Right atrium auricular region (tissue), 2 donors: ENCODE measurements around the gene MYBBP1A. TPM values are rescaled to one million over a fixed set of nuclear protein-coding genes. Genes with fewer than 3 reads are reported as not detected.

ENCODE experiments used
- DNase-seq: peaks from one replicate; pipeline ENCODE4 v3.0.0-alpha.2; 2019; ENCODE audit warnings: low spot score
- H3K27ac ChIP-seq, 2 donors: fragments of 200-600 bp; sonication (generic); 1 replicate in 1 of 2; 2 replicates in 1 of 2; pipeline ENCODE4 v1.5.1; 2016 to 2019
- H3K27me3 ChIP-seq, 2 donors: fragments of 200-600 bp; sonication (generic); one replicate each; pipeline versions ENCODE4 v1.5.1 to v1.6.0; 2017 to 2019
- H3K36me3 ChIP-seq: fragments of 200-600 bp; sonication (generic); one replicate; pipeline ENCODE4 v1.5.1; 2016
- H3K4me1 ChIP-seq, 2 donors: fragments of 200-600 bp; sonication (generic); one replicate each; pipeline versions ENCODE4 v1.5.1 to v1.6.0; 2017 to 2019
- H3K4me3 ChIP-seq, 2 donors: fragments of 200-600 bp; sonication (generic); 1 replicate in 1 of 2; 2 replicates in 1 of 2; pipeline ENCODE4 v1.5.1; 2017 to 2019; ENCODE audit warnings: mild to moderate bottlenecking in 1 of 2, moderate library complexity in 1 of 2
- H3K9me3 ChIP-seq, 2 donors: fragments of 200-600 bp; sonication (generic); one replicate each; pipeline ENCODE4 v1.5.1; 2019
- total RNA-seq, 2 donors: library from RNA; depleted of rRNA; stranded (reverse); fragments of >200 nt; gene quantifications; one replicate each; pipeline ENCODE4 v1.1.0, GENCODE V29; 2016
- TF ChIP-seq, protein P1 (sequence below), 2 donors: fragments of 200-600 bp; sonication (generic); IDR thresholded peaks; one replicate each; pipeline ENCODE4 v1.5.1; 2019; ENCODE audit warnings: antibody characterized with exemption in 2 of 2

Gene MYBBP1A
- total RNA-seq, 2 donors from 2014 or later, result 19.6 to 25.8 TPM

DNA sequence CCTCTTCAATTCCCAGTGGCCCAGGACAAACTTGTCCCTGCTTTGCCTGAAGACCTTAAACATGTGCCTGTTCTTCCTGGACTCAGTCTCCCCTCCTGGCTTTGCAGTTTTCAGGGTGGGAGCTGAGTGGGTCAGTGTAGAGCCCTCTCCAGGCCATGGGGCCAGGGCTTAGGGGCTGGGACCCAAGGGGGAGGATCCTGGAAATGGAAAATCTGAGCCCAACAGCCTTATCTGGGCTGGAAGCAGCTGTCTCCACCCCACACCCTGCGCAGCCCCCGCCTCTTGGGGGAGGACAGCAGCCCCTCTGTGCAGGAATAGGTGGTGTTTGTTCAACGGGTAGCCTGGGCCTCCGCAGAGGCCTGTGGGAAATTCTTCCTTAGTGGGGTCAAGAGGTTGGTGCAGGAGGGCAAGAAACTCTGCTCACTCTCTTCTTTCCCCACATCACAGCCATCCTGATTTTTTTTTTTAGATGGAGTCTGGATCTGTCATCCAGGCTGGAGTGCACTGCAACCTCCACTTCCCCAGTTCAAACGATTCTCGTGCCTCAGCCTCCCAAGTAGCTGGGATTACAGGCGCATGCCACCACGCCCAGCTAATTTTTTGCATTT lies 22.3 kb upstream of the MYBBP1A start:
- no peaks in the 10 kb centered on the region for H3K36me3 ChIP-seq
- TF ChIP-seq, protein P1, sequence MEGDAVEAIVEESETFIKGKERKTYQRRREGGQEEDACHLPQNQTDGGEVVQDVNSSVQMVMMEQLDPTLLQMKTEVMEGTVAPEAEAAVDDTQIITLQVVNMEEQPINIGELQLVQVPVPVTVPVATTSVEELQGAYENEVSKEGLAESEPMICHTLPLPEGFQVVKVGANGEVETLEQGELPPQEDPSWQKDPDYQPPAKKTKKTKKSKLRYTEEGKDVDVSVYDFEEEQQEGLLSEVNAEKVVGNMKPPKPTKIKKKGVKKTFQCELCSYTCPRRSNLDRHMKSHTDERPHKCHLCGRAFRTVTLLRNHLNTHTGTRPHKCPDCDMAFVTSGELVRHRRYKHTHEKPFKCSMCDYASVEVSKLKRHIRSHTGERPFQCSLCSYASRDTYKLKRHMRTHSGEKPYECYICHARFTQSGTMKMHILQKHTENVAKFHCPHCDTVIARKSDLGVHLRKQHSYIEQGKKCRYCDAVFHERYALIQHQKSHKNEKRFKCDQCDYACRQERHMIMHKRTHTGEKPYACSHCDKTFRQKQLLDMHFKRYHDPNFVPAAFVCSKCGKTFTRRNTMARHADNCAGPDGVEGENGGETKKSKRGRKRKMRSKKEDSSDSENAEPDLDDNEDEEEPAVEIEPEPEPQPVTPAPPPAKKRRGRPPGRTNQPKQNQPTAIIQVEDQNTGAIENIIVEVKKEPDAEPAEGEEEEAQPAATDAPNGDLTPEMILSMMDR (IDR thresholded peaks at IDR 0.05), result no peak
- H3K27me3 ChIP-seq, result no peaks in the 10 kb centered on the region
- H3K4me1 ChIP-seq, result no peaks in the 10 kb centered on the region
- H3K9me3 ChIP-seq, result no peaks in the 10 kb centered on the region
- no peak overlapping the region for H3K4me3 ChIP-seq
- no peak for DNase-seq
- H3K27ac ChIP-seq, result no peak overlapping the region

DNA sequence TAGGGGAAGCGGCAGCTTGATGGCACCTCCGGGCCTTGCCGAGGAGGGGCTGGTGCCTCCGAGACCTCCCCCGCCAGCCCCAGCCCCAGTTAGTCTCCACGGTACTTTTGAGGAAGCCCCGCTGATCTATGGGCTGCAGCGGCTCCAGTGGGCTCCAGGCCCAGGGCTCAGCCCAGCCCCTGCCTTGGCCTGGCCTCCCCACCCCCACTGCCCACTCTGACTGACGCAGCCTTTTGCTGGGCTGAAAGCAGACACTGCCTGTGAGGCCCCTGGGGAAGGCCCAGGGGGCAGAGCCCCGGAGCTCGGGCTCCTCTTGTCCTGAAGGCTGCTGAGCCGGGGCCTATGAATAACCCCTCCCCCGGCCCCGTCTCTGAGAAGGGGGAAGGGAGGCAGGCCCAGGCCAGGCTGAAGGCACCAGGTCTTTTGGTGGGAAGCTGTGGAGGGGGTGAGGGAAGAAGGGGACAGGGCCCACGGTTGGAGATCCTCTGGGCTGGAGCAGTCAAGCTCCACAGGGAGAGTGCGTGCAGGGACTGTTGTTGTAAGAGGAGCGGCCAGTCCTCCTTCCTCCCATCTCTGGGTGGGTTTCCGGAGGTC lies 21.6 kb upstream of the MYBBP1A start:
- no peaks in the 10 kb centered on the region for H3K4me1 ChIP-seq
- H3K36me3 ChIP-seq, result no peaks in the 10 kb centered on the region
- H3K27ac ChIP-seq, result no peak overlapping the region
- no peaks in the 10 kb centered on the region for H3K27me3 ChIP-seq
- H3K9me3 ChIP-seq, result no peaks in the 10 kb centered on the region
- no peak for DNase-seq
- TF ChIP-seq, protein P1 (IDR thresholded peaks at IDR 0.05), result no peak
- no peak overlapping the region for H3K4me3 ChIP-seq

DNA sequence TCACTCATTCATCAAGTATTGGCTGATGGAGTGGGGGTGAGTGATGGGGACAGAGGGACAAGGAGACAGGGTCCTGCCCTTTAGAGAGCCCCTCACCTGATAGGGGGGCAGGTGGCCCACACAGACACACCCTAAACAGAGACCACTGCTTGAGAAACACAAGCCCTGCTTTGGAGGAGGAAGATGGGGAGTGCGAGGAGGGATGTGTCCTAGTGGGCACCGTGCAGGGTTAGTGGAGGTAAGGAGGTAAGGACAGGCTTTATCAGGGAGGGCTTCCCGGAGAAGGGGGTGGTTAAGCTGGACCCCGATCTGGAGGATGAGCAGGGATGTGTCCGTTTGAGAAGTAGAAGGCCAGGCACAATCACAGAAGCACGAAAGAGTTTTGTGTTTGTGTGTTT lies 21.0 kb upstream of the MYBBP1A start:
- TF ChIP-seq, protein P1 (IDR thresholded peaks at IDR 0.05), result no peak
- H3K27me3 ChIP-seq, result no peaks in the 10 kb centered on the region
- no peak for DNase-seq
- H3K9me3 ChIP-seq, result no peaks in the 10 kb centered on the region
- no peak overlapping the region for H3K4me3 ChIP-seq
- no peak overlapping the region for H3K27ac ChIP-seq
- H3K36me3 ChIP-seq, result no peaks in the 10 kb centered on the region
- no peaks in the 10 kb centered on the region for H3K4me1 ChIP-seq

DNA sequence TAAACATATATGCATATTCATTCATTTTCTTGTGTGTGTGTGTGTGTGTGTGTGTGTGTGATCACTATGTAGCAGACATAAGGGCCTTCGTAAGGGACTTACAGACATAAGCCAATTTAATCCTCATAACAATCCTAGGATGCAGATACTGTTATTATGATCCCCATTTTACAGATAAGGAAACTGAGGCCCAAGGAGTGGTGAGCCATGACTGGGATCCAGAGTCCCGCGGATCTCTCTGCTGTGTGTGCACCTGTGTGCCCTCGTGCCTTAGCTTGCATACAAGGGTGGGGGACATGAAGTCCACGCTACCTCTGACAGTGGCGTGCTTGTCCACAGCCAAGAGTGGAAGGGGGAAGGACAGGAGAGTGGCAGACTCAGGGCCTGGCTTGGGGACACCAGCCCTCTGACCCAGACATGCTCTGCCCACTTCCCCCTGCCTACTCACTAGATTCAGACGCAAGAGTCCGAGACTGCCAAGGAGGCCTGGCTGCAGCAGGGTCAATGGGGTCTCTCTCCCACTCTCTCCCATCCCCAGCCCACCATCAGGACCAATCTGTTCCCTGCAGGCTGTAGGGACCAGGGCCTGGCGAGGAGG lies 19.4 kb upstream of the MYBBP1A start:
- Histone ChIP-seq H3K27me3 (no peaks in the 10 kb centered on the region), H3K9me3 (no peaks in the 10 kb centered on the region), H3K4me1 (no peaks in the 10 kb centered on the region), H3K27ac (no peak overlapping the region), H3K4me3 (no peak overlapping the region), H3K36me3 (no peaks in the 10 kb centered on the region)
- TF ChIP-seq, protein P1 (IDR thresholded peaks at IDR 0.05), result no peak
- DNase-seq, result no peak

DNA sequence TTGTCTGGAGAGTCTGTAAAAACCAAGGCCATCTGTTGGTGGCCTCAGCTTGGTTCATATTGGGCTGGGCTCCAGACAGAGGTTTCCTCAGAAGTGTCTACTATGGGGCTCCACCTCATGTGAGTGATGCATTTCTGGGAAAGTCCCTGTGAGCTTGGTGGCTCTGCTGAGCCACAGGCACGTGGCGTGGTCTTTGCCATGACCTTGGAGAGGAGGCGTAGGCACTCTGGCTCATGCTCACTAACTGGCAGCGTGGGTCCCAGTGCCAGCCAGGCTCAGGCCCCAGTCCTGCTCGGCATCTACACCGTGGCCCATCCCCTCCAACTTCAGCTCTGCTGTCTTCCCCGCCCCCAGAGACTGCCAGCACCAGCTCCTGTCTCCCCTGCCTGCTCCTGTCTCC lies 18.5 kb upstream of the MYBBP1A start:
- H3K36me3 ChIP-seq, result no peaks in the 10 kb centered on the region
- no peak for DNase-seq
- no peak overlapping the region for H3K4me3 ChIP-seq
- no peaks in the 10 kb centered on the region for H3K27me3 ChIP-seq
- no peak overlapping the region for H3K27ac ChIP-seq
- TF ChIP-seq, protein P1 (IDR thresholded peaks at IDR 0.05), result no peak
- H3K4me1 ChIP-seq, result no peaks in the 10 kb centered on the region
- H3K9me3 ChIP-seq, result no peaks in the 10 kb centered on the region
